Ascending aorta (tissue), 2 donors: Measurements from ENCODE around the gene TUBA8. TPM values are rescaled to one million over a fixed set of nuclear protein-coding genes. Genes with fewer than 3 reads are reported as not detected.

Source experiments
- DNase-seq, 2 donors: peaks; one replicate each; pipeline ENCODE4 v3.0.0-alpha.2; 2019; ENCODE audit warnings: low spot score in 2 of 2
- H3K27ac ChIP-seq, 2 donors: fragments of 200-600 bp; sonication (generic); one replicate each; pipeline ENCODE4 v1.5.1; 2016 to 2017; ENCODE audit warnings: mild to moderate bottlenecking in 1 of 2
- H3K27me3 ChIP-seq: fragments of 200-600 bp; sonication (generic); one replicate; pipeline ENCODE4 v1.5.1; 2017
- H3K36me3 ChIP-seq, 2 donors: fragments of 200-600 bp; sonication (generic); one replicate each; pipeline ENCODE4 v1.5.1; 2016
- H3K4me1 ChIP-seq, 2 donors: fragments of 200-600 bp; sonication (generic); one replicate each; pipeline ENCODE4 v1.5.1; 2016 to 2017; ENCODE audit warnings: mild to moderate bottlenecking in 1 of 2
- H3K4me3 ChIP-seq, 2 donors: fragments of 200-600 bp; sonication (generic); one replicate each; pipeline ENCODE4 v1.5.1; 2016 to 2017; ENCODE audit warnings: mild to moderate bottlenecking in 1 of 2
- H3K9me3 ChIP-seq, 2 donors: fragments of 200-600 bp; sonication (generic); one replicate each; pipeline ENCODE4 v1.5.1; 2016
- CTCF ChIP-seq, 3 experiments: fragments of 200-600 bp in 2 of 3; fragments of 450-650 bp in 1 of 3; sonication (generic) in 2 of 3; IDR thresholded peaks; one replicate each; pipeline ENCODE4 v1.5.1; 2016 to 2019; ENCODE audit warnings: antibody characterized with exemption in 3 of 3, mild to moderate bottlenecking in 1 of 3, moderate library complexity in 1 of 3
- intact Hi-C: fragments of 100-400 bp; cut with DNase I; formaldehyde crosslinking; loops from one replicate; pipeline ENCODE4 v1.15.1; 2023
- total RNA-seq: library from RNA; depleted of rRNA; stranded (reverse); fragments of >200 nt; gene quantifications from one replicate; pipeline ENCODE4 v1.1.0, GENCODE V29; 2016

Gene TUBA8
- total RNA-seq, 1 donor from 2014 or later, result not detected

- intact Hi-C loops, result loop anchor here (1.0 kb wide), 2 partner anchors 14 to 262 kb away; no protein-coding TSS in a partner anchor
- no peaks in the 10 kb centered on the region for H3K4me1 ChIP-seq
- TF ChIP-seq CTCF (IDR thresholded peaks at IDR 0.05), result no peak
These were observed 18.6 kb upstream of the TUBA8 start for GRCh38 chr22:18091916-18092526.

GRCh38 chr22:18093661-18094060 lies 16.9 kb upstream of the TUBA8 start:
- DNase-seq, result no peak
- no peak for TF ChIP-seq CTCF (IDR thresholded peaks at IDR 0.05)
- H3K27me3 ChIP-seq, result no peaks in the 10 kb centered on the region
- H3K36me3 ChIP-seq, result peaks cover 7 to 9% of the 10 kb centered on the region in 2 donors
- intact Hi-C loops, result no loop called here
- no peak overlapping the region for H3K27ac ChIP-seq
- no peak overlapping the region for H3K4me3 ChIP-seq
- no peaks in the 10 kb centered on the region for H3K9me3 ChIP-seq
- no peaks in the 10 kb centered on the region for H3K4me1 ChIP-seq

More at GRCh38 chr22:18091916-18092526, 18.6 kb upstream of the TUBA8 start:
- H3K9me3 ChIP-seq, result no peaks in the 10 kb centered on the region
- H3K27ac ChIP-seq, result peak overlapping the region; percentile 94 to 97
- H3K27me3 ChIP-seq, result no peaks in the 10 kb centered on the region
- peak overlapping the region; percentile 46 to 64 for H3K4me3 ChIP-seq
- H3K36me3 ChIP-seq, result peaks cover 21 to 25% of the 10 kb centered on the region in 2 donors
- DNase-seq, result peak in 1 of 2 donors; percentile 82

- TF ChIP-seq CTCF (IDR thresholded peaks at IDR 0.05), result no peak
- no peak for DNase-seq
- Histone ChIP-seq H3K27me3 (no peaks in the 10 kb centered on the region), H3K27ac (no peak overlapping the region), H3K36me3 (no peaks in the 10 kb centered on the region), H3K4me1 (no peaks in the 10 kb centered on the region), H3K4me3 (no peak overlapping the region), H3K9me3 (no peaks in the 10 kb centered on the region)
- intact Hi-C loops, result no loop called here
These were observed 15.4 kb upstream of the TUBA8 start for GRCh38 chr22:18095101-18095805.

GRCh38 chr22:18096823-18097222 lies 13.8 kb upstream of the TUBA8 start:
- Histone ChIP-seq H3K36me3 (peaks cover 0 to 5% of the 10 kb centered on the region in 2 donors), H3K27ac (no peak overlapping the region), H3K4me1 (no peaks in the 10 kb centered on the region), H3K9me3 (no peaks in the 10 kb centered on the region), H3K4me3 (no peak overlapping the region), H3K27me3 (no peaks in the 10 kb centered on the region)
- DNase-seq, result no peak
- TF ChIP-seq CTCF (IDR thresholded peaks at IDR 0.05), result no peak
- intact Hi-C loops, result no loop called here

GRCh38 chr22:18100781-18101180 lies 9.8 kb upstream of the TUBA8 start:
- Histone ChIP-seq H3K4me1 (no peaks in the 10 kb centered on the region), H3K36me3 (peaks cover 0 to 11% of the 10 kb centered on the region in 2 donors), H3K9me3 (no peaks in the 10 kb centered on the region), H3K27ac (no peak overlapping the region), H3K27me3 (no peaks in the 10 kb centered on the region), H3K4me3 (no peak overlapping the region)
- intact Hi-C loops, result no loop called here
- TF ChIP-seq CTCF (IDR thresholded peaks at IDR 0.05), result no peak
- no peak for DNase-seq
